ENCODE data around the gene SRSF1.
"Not testable (repeated sequence)": the region's sequence is repeated elsewhere in the genome, so short reads cannot be mapped to it uniquely, and the experiment has no call there.

The SRSF1 gene

GRCh38 chr17:57988301-57989250, 18.5 kb downstream of the SRSF1 start:
- peak; percentile 69 for DNase-seq

GRCh38 chr17:57987581-57988300, 19.3 kb downstream of the SRSF1 start, which contains the start of gene VEZF1:
Gene VEZF1 (minus strand): TSS chr17:57988254. CDS start chr17:57988111, 143 bp downstream.
- DNase-seq: peak; percentile 57

- no peak for DNase-seq
These were observed 20.0 kb downstream of the SRSF1 start for GRCh38 chr17:57986841-57987580.

- DNase-seq: no peak
These were observed 21.4 kb downstream of the SRSF1 start for GRCh38 chr17:57985675-57985974.

- DNase-seq: no peak
These were observed 21.9 kb downstream of the SRSF1 start for GRCh38 chr17:57984936-57985674.

- no peak for DNase-seq
These were observed 22.7 kb downstream of the SRSF1 start for GRCh38 chr17:57984261-57984890.

GRCh38 chr17:57983446-57983845, 23.6 kb downstream of the SRSF1 start:
- no peak for DNase-seq

GRCh38 chr17:57982452-57983170, 24.4 kb downstream of the SRSF1 start:
- no peak for DNase-seq

GRCh38 chr17:57980522-57980921, 26.5 kb downstream of the SRSF1 start:
- no peak for DNase-seq

GRCh38 chr17:57979076-57979475, 28.0 kb downstream of the SRSF1 start:
- DNase-seq: no peak

- no peak for DNase-seq
These were observed 30.5 kb downstream of the SRSF1 start for GRCh38 chr17:57976594-57976993.

GRCh38 chr17:57975044-57975443, 32.0 kb downstream of the SRSF1 start:
- no peak for DNase-seq

- DNase-seq: not testable (repeated sequence)
These were observed 32.8 kb downstream of the SRSF1 start for GRCh38 chr17:57974053-57974824.

GRCh38 chr17:57972151-57972550, 34.9 kb downstream of the SRSF1 start:
- no peak for DNase-seq

- DNase-seq: no peak
These were observed 35.5 kb downstream of the SRSF1 start for GRCh38 chr17:57971572-57971971.

- DNase-seq: no peak
These were observed 36.3 kb downstream of the SRSF1 start for GRCh38 chr17:57970710-57971109.

- no peak for DNase-seq
These were observed 38.6 kb downstream of the SRSF1 start for GRCh38 chr17:57968456-57968855.

GRCh38 chr17:57966875-57967274, 40.2 kb downstream of the SRSF1 start:
- DNase-seq: no peak

GRCh38 chr17:57966246-57966645, 40.8 kb downstream of the SRSF1 start:
- no peak for DNase-seq

- no peak for DNase-seq
These were observed 41.4 kb downstream of the SRSF1 start for GRCh38 chr17:57965521-57966160.

All from NCI-H526 treated with DMSO at 0.1 percent for 48 hours (cell line).